K562 (cell line): ENCODE results near the gene PLXNB2. TPM values are rescaled to one million over a fixed set of nuclear protein-coding genes. Genes with fewer than 3 reads are reported as not detected.

Experiments used
- ELF1 ChIP-seq: fragments of 200-800 bp; sonication (Bioruptor generic); IDR thresholded peaks from 2 replicates; pipeline ENCODE4 v1.6.1; 2016; ENCODE audit warnings: missing genetic modification characterization, missing compliant biosample characterization
- EWSR1 ChIP-seq: fragments of 450-650 bp; IDR thresholded peaks from 2 replicates; pipeline ENCODE4 v1.6.1; 2018; ENCODE audit warnings: borderline replicate concordance, mild to moderate bottlenecking, low read depth, moderate library complexity; ENCODE audit not compliant: partially characterized antibody
- FOXK2 ChIP-seq, 2 experiments: fragments of 450-650 bp; IDR thresholded peaks in 1 of 2; conservative IDR thresholded peaks in 1 of 2; 2 replicates each; pipeline ENCODE4 v1.6.1; 2016; ENCODE audit warnings: low read depth in 2 of 2, mild to moderate bottlenecking in 1 of 2
- HDAC1 ChIP-seq, 2 experiments: fragments of 450-650 bp; IDR thresholded peaks; 2 replicates each; pipeline ENCODE4 v1.6.1; 2016 to 2017; ENCODE audit warnings: inconsistent platforms in 1 of 2, mild to moderate bottlenecking in 1 of 2, moderate library complexity in 1 of 2
- KAT7 ChIP-seq: sonication (generic); formaldehyde crosslinking; IDR thresholded peaks from 2 replicates; pipeline ENCODE4 v1.8.0; 2022; ENCODE audit warnings: missing genetic modification reagents, mild to moderate bottlenecking, borderline replicate concordance
- NBN ChIP-seq: fragments of 450-650 bp; IDR thresholded peaks from 2 replicates; pipeline ENCODE4 v1.6.1; 2016; ENCODE audit warnings: low read depth, mild to moderate bottlenecking
- POLR2G ChIP-seq: fragments of 200-400 bp; formaldehyde crosslinking; IDR thresholded peaks from 2 replicates; pipeline ENCODE4 v1.6.1; 2017; ENCODE audit warnings: low read depth, mild to moderate bottlenecking, antibody characterized with exemption, low read length, moderate library complexity
- RBM22 ChIP-seq: fragments of 200-400 bp; formaldehyde crosslinking; IDR thresholded peaks from 2 replicates; pipeline ENCODE4 v1.6.1; 2018; ENCODE audit warnings: low read length, low read depth; ENCODE audit not compliant: poor library complexity, severe bottlenecking
- TBL1XR1 ChIP-seq, 2 experiments: IDR thresholded peaks; 2 replicates each; pipeline ENCODE4 v1.6.1; 2012; ENCODE audit warnings: improper control_type of control experiment in 2 of 2, low read length in 2 of 2, mild to moderate bottlenecking in 1 of 2
- polyA plus RNA-seq, 8 experiments: library from polyadenylated mRNA; depleted of rRNA in 4 of 8; stranded (reverse) in 5 of 8; unstranded in 3 of 8; fragments of >200 nt; fragmentation: Nextera tagmentation in 2 of 8; fragmentation: Illumina TruSeq in 1 of 8; extraction: Ambion mirVana in 2 of 8; extraction: Trizol in 1 of 8; gene quantifications; 2 replicates each; pipeline versions ENCODE4 v1.2.1 to v1.2.3, GENCODE V29; 2011 to 2014; ENCODE audit warnings: inconsistent platforms in 1 of 8, missing spikeins in 1 of 8
- total RNA-seq, 7 experiments: library from RNA; depleted of rRNA in 6 of 7; stranded (reverse); fragments of >200 nt in 6 of 7; fragmentation: Illumina TruSeq in 2 of 7; extraction: Trizol in 2 of 7; gene quantifications; 2 replicates each; pipeline versions ENCODE4 v1.2.1 to v1.2.3, GENCODE V29; 2011 to 2021; ENCODE audit warnings: low replicate concordance in 1 of 7
- TF ChIP-seq, protein P1 (sequence below): fragments of 450-650 bp; IDR thresholded peaks from 2 replicates; pipeline ENCODE4 v1.6.1; 2016
- TF ChIP-seq, protein P2 (sequence below): fragments of 450-650 bp; IDR thresholded peaks from 2 replicates; pipeline ENCODE4 v1.6.1; 2014; ENCODE audit warnings: low read depth, mild to moderate bottlenecking, moderate library complexity, borderline replicate concordance
- TF ChIP-seq, protein P3 (sequence below), 2 experiments: IDR thresholded peaks; 2 replicates each; pipeline ENCODE4 v1.6.1; 2011; ENCODE audit warnings: borderline replicate concordance in 1 of 2, control low read depth in 1 of 2, low read depth in 1 of 2, low read length in 1 of 2, mild to moderate bottlenecking in 1 of 2, mixed read lengths in 1 of 2, moderate library complexity in 1 of 2; ENCODE audit not compliant: insufficient read depth in 1 of 2, insufficient read length in 1 of 2, poor library complexity in 1 of 2, severe bottlenecking in 1 of 2; ENCODE audit errors: extremely low read depth in 1 of 2
- TF ChIP-seq, protein P4 (sequence below): sonication (generic); formaldehyde crosslinking; IDR thresholded peaks from 2 replicates; pipeline ENCODE4 v1.8.0; 2022; ENCODE audit warnings: mild to moderate bottlenecking, missing genetic modification reagents, borderline replicate concordance
- TF ChIP-seq, protein P5 (sequence below): fragments of 250-450 bp; sonication (Bioruptor Pico); IDR thresholded peaks from 2 replicates; pipeline ENCODE4 v1.5.0; 2021
- TF ChIP-seq, protein P6 (sequence below): conservative IDR thresholded peaks from 2 replicates; pipeline ENCODE4 v1.6.1; 2011; ENCODE audit warnings: low read depth, mild to moderate bottlenecking, low read length; ENCODE audit not compliant: control insufficient read depth

The PLXNB2 gene
- total and polyA plus RNA-seq, 9 of the 15 experiments (the other 6 are each of a cell fraction or from before 2014, with no cell fraction given): 0.15 to 45.1 (median 13.6) TPM

DNA sequence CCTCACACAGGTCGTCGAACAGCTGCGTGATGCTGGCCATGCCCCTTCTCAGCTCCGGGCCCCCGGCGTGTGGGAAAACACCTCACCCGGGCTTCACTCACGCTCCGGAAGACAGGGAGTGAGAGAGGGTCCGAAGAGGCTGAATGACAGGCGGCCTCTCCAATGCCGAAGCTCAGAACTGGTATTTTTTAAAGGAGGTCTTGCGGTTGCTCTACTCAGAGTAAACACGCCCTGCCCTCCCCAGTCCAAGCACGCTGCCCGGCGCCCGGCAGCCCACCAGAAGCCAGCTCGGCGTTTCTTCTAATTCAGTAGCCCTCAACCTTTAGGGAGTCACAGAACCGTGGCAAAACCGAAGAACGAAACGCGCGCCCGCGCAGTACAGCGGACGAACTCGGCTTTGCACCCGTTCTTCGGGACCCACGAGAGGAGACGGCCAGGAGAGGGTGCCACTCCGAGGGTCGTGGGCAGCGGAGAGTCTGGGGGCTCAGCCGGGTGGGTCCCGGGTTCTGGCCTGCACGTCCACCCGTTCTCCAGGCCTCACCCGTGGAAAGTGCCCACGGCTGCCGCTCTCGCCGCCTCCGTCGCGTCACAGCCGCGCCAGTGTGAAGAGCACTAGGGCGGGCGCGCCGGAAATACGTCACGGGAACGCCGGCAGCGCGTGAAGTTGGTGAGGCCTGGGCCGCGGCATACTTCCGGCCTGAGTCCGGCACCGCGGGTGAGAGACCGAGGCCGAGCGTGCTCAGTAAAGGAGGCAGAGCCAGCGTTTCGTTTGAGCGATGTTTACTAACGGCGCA lies 62.8 kb downstream of the PLXNB2 start, which contains the start of gene TUBGCP6 (continued):
- TF ChIP-seq POLR2G (peak; percentile 88), HDAC1 (IDR thresholded peaks at IDR 0.05) (peak in 1 of 2 experiments; percentile 83; a peak in 1 of 4 replicates), KAT7 (0 out of 2 replicates have a peak, but pooled peaks have one; percentile 28), RBM22 (peak; percentile 38), TBL1XR1 (IDR thresholded peaks at IDR 0.05; ENCODE audit: low read length in 2 of 2) (peak in 1 of 2 experiments; percentile 86; a peak in 2 of 4 replicates), FOXK2 (conservative IDR thresholded peaks at IDR 0.05 in 1 of 2, IDR thresholded peaks at IDR 0.05 in 1 of 2; ENCODE audit: low read depth in 2 of 2) (peak in 1 of 2 experiments; percentile 47; a peak in 3 of 4 replicates), EWSR1 (no peak), ELF1 (tag) (peak; percentile 74), NBN (peak; percentile 77)
- TF ChIP-seq, protein P1, sequence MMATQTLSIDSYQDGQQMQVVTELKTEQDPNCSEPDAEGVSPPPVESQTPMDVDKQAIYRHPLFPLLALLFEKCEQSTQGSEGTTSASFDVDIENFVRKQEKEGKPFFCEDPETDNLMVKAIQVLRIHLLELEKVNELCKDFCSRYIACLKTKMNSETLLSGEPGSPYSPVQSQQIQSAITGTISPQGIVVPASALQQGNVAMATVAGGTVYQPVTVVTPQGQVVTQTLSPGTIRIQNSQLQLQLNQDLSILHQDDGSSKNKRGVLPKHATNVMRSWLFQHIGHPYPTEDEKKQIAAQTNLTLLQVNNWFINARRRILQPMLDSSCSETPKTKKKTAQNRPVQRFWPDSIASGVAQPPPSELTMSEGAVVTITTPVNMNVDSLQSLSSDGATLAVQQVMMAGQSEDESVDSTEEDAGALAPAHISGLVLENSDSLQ: peak; percentile 96
- TF ChIP-seq, protein P2, sequence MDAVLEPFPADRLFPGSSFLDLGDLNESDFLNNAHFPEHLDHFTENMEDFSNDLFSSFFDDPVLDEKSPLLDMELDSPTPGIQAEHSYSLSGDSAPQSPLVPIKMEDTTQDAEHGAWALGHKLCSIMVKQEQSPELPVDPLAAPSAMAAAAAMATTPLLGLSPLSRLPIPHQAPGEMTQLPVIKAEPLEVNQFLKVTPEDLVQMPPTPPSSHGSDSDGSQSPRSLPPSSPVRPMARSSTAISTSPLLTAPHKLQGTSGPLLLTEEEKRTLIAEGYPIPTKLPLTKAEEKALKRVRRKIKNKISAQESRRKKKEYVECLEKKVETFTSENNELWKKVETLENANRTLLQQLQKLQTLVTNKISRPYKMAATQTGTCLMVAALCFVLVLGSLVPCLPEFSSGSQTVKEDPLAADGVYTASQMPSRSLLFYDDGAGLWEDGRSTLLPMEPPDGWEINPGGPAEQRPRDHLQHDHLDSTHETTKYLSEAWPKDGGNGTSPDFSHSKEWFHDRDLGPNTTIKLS: 0 out of 2 replicates have a peak, but pooled peaks have one; percentile 37
- TF ChIP-seq, protein P3, sequence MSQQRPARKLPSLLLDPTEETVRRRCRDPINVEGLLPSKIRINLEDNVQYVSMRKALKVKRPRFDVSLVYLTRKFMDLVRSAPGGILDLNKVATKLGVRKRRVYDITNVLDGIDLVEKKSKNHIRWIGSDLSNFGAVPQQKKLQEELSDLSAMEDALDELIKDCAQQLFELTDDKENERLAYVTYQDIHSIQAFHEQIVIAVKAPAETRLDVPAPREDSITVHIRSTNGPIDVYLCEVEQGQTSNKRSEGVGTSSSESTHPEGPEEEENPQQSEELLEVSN (IDR thresholded peaks at IDR 0.05; ENCODE audit: borderline replicate concordance in 1 of 2, extremely low read depth in 1 of 2, insufficient read depth in 1 of 2, insufficient read length in 1 of 2, low read depth in 1 of 2, low read length in 1 of 2, poor library complexity in 1 of 2, severe bottlenecking in 1 of 2): peak in 1 of 2 experiments; percentile 26
- TF ChIP-seq, protein P4, sequence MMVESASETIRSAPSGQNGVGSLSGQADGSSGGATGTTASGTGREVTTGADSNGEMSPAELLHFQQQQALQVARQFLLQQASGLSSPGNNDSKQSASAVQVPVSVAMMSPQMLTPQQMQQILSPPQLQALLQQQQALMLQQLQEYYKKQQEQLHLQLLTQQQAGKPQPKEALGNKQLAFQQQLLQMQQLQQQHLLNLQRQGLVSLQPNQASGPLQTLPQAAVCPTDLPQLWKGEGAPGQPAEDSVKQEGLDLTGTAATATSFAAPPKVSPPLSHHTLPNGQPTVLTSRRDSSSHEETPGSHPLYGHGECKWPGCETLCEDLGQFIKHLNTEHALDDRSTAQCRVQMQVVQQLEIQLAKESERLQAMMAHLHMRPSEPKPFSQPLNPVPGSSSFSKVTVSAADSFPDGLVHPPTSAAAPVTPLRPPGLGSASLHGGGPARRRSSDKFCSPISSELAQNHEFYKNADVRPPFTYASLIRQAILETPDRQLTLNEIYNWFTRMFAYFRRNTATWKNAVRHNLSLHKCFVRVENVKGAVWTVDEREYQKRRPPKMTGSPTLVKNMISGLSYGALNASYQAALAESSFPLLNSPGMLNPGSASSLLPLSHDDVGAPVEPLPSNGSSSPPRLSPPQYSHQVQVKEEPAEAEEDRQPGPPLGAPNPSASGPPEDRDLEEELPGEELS: 0 out of 2 replicates have a peak, but pooled peaks have one; percentile 14
- TF ChIP-seq, protein P5, sequence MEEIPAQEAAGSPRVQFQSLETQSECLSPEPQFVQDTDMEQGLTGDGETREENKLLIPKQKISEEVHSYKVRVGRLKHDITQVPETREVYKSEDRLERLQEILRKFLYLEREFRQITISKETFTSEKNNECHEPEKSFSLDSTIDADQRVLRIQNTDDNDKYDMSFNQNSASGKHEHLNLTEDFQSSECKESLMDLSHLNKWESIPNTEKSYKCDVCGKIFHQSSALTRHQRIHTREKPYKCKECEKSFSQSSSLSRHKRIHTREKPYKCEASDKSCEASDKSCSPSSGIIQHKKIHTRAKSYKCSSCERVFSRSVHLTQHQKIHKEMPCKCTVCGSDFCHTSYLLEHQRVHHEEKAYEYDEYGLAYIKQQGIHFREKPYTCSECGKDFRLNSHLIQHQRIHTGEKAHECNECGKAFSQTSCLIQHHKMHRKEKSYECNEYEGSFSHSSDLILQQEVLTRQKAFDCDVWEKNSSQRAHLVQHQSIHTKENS (CRISPR knock-in tag): no peak
- TF ChIP-seq, protein P6, sequence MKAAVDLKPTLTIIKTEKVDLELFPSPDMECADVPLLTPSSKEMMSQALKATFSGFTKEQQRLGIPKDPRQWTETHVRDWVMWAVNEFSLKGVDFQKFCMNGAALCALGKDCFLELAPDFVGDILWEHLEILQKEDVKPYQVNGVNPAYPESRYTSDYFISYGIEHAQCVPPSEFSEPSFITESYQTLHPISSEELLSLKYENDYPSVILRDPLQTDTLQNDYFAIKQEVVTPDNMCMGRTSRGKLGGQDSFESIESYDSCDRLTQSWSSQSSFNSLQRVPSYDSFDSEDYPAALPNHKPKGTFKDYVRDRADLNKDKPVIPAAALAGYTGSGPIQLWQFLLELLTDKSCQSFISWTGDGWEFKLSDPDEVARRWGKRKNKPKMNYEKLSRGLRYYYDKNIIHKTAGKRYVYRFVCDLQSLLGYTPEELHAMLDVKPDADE: 0 out of 2 replicates have a peak, but pooled peaks have one; percentile 47
